H9 (cell line): Measurements from ENCODE around the gene CCDC3. TPM values are rescaled to one million over a fixed set of nuclear protein-coding genes. Genes with fewer than 3 reads are reported as not detected.

Experiments used
- DNase-seq: peaks from one replicate; pipeline ENCODE4 v3.0.0-alpha.2; 2017
- H2AFZ ChIP-seq: one replicate; pipeline ENCODE4 v1.6.1; 2013; ENCODE audit warnings: mild to moderate bottlenecking, low read length, control low read depth, moderate library complexity
- H2AK5ac ChIP-seq: 2 replicates; pipeline ENCODE4 v1.6.1; 2013; ENCODE audit warnings: low read length, control low read depth, mixed read lengths; ENCODE audit not compliant: insufficient read length
- H2BK120ac ChIP-seq: one replicate; pipeline ENCODE4 v1.6.1; 2013; ENCODE audit warnings: low read depth, mild to moderate bottlenecking, low read length, control low read depth, inconsistent platforms; ENCODE audit not compliant: poor library complexity, severe bottlenecking
- H2BK12ac ChIP-seq: 2 replicates; pipeline ENCODE4 v1.6.1; 2013; ENCODE audit warnings: low read length, control low read depth, mixed read lengths, low read depth; ENCODE audit not compliant: insufficient read length
- H2BK15ac ChIP-seq: 2 replicates; pipeline ENCODE4 v1.6.1; 2013; ENCODE audit warnings: low read depth, low read length, control low read depth
- H2BK20ac ChIP-seq: one replicate; pipeline ENCODE4 v1.6.1; 2013; ENCODE audit warnings: low read depth, mild to moderate bottlenecking, low read length, control low read depth, inconsistent platforms; ENCODE audit not compliant: poor library complexity, severe bottlenecking
- H2BK5ac ChIP-seq: 2 replicates; pipeline ENCODE4 v1.6.1; 2013; ENCODE audit warnings: low read length, control low read depth, mixed read lengths; ENCODE audit not compliant: insufficient read length
- H3K14ac ChIP-seq: 2 replicates; pipeline ENCODE4 v1.6.1; 2013; ENCODE audit warnings: low read length, control low read depth; ENCODE audit not compliant: insufficient read depth
- H3K18ac ChIP-seq: 2 replicates; pipeline ENCODE4 v1.6.1; 2013; ENCODE audit warnings: low read depth, mild to moderate bottlenecking, mixed read lengths, low read length, control low read depth; ENCODE audit not compliant: insufficient read length
- H3K23ac ChIP-seq: 2 replicates; pipeline ENCODE4 v1.6.1; 2013; ENCODE audit warnings: low read length, control low read depth, mixed read lengths, low read depth; ENCODE audit not compliant: insufficient read length
- H3K23me2 ChIP-seq: 2 replicates; pipeline ENCODE4 v1.6.1; 2013; ENCODE audit warnings: low read depth, mild to moderate bottlenecking, mixed read lengths, low read length, control low read depth; ENCODE audit not compliant: insufficient read length, poor library complexity, severe bottlenecking
- H3K27ac ChIP-seq: 2 replicates; pipeline ENCODE4 v1.5.1; 2013; ENCODE audit warnings: low read length, control low read depth, mixed read lengths, low read depth; ENCODE audit not compliant: insufficient read length
- H3K27me3 ChIP-seq: 2 replicates; pipeline ENCODE4 v1.6.1; 2013; ENCODE audit warnings: low read length, control low read depth, inconsistent platforms; ENCODE audit not compliant: insufficient read depth
- H3K4ac ChIP-seq: 2 replicates; pipeline ENCODE4 v1.6.1; 2013; ENCODE audit warnings: low read depth, mild to moderate bottlenecking, control low read depth, inconsistent platforms, low read length, moderate library complexity
- H3K4me1 ChIP-seq: 2 replicates; pipeline ENCODE4 v1.6.1; 2013; ENCODE audit warnings: low read length, control low read depth, inconsistent platforms; ENCODE audit not compliant: insufficient read depth
- H3K4me2 ChIP-seq: 2 replicates; pipeline ENCODE4 v1.6.1; 2013; ENCODE audit warnings: low read length, control low read depth, mixed read lengths; ENCODE audit not compliant: insufficient read length, insufficient read depth
- H3K56ac ChIP-seq: 2 replicates; pipeline ENCODE4 v1.6.1; 2013; ENCODE audit warnings: low read depth, mild to moderate bottlenecking, mixed read lengths, low read length, control low read depth; ENCODE audit not compliant: insufficient read length
- H3K79me1 ChIP-seq: 2 replicates; pipeline ENCODE4 v1.6.1; 2013; ENCODE audit warnings: low read depth, mild to moderate bottlenecking, moderate library complexity, low read length, control low read depth, inconsistent platforms; ENCODE audit not compliant: insufficient read depth, poor library complexity, severe bottlenecking
- H3K79me2 ChIP-seq: 2 replicates; pipeline ENCODE4 v1.6.1; 2013; ENCODE audit warnings: low read length, control low read depth, inconsistent platforms; ENCODE audit not compliant: insufficient read depth
- H3K9ac ChIP-seq: 2 replicates; pipeline ENCODE4 v1.6.1; 2013; ENCODE audit warnings: low read length, control low read depth, mixed read lengths; ENCODE audit not compliant: insufficient read length; ENCODE audit errors: extremely low read depth
- H3K9me3 ChIP-seq: one replicate; pipeline ENCODE4 v1.6.1; 2013; ENCODE audit warnings: low read depth, low read length, inconsistent platforms; ENCODE audit not compliant: control insufficient read depth
- H3T11ph ChIP-seq: one replicate; pipeline ENCODE4 v1.6.1; 2013; ENCODE audit warnings: mild to moderate bottlenecking, low read length, control low read depth, inconsistent platforms
- H4K20me1 ChIP-seq: one replicate; pipeline ENCODE4 v1.6.1; 2013; ENCODE audit not compliant: control insufficient read depth, insufficient read length, insufficient read depth
- H4K5ac ChIP-seq: 2 replicates; pipeline ENCODE4 v1.6.1; 2013; ENCODE audit warnings: low read depth, mild to moderate bottlenecking, mixed read lengths, low read length, control low read depth; ENCODE audit not compliant: insufficient read length
- H4K8ac ChIP-seq: replicated peaks from 2 replicates; pipeline ENCODE4 v1.6.1; 2013; ENCODE audit warnings: low read length, control low read depth, mixed read lengths, low read depth; ENCODE audit not compliant: insufficient read length
- H4K91ac ChIP-seq: 2 replicates; pipeline ENCODE4 v1.6.1; 2013; ENCODE audit warnings: low read depth, mild to moderate bottlenecking, moderate library complexity, mixed read lengths, low read length, control low read depth; ENCODE audit not compliant: insufficient read length
- H3K27ac Mint-ChIP-seq, 3 experiments: 2 replicates in 2 of 3; 3 replicates in 1 of 3; pipeline ENCODE4 v1.8.0; 2020 to 2021; ENCODE audit warnings: mixed read lengths in 3 of 3, mild to moderate bottlenecking in 1 of 3, moderate library complexity in 1 of 3
- H3K27me3 Mint-ChIP-seq: 2 replicates; pipeline ENCODE4 v1.8.0; 2021; ENCODE audit warnings: low read depth, mild to moderate bottlenecking, moderate library complexity, mixed read lengths
- H3K36me3 Mint-ChIP-seq, 3 experiments: 2 replicates in 2 of 3; 3 replicates in 1 of 3; pipeline ENCODE4 v1.8.0; 2020 to 2021; ENCODE audit warnings: low read depth in 3 of 3, mixed read lengths in 3 of 3; ENCODE audit not compliant: insufficient read depth in 1 of 3
- H3K4me1 Mint-ChIP-seq, 2 experiments: 2 replicates each; pipeline ENCODE4 v1.8.0; 2020; ENCODE audit warnings: mixed read lengths in 2 of 2
- H3K4me3 Mint-ChIP-seq, 2 experiments: 2 replicates in 1 of 2; 3 replicates in 1 of 2; pipeline ENCODE4 v1.8.0; 2020 to 2021; ENCODE audit warnings: mild to moderate bottlenecking in 2 of 2, mixed read lengths in 2 of 2, moderate library complexity in 1 of 2
- H3K9me3 Mint-ChIP-seq, 2 experiments: 2 replicates in 1 of 2; 3 replicates in 1 of 2; pipeline ENCODE4 v1.8.0; 2020; ENCODE audit warnings: mild to moderate bottlenecking in 2 of 2, mixed read lengths in 2 of 2, moderate library complexity in 1 of 2
- WGBS: extraction: QIAGEN DNeasy Blood & Tissue Kit; methylation state at CpG from one replicate; pipeline ENCODE4 v1.1.7; 2013; ENCODE audit warnings: missing lambda C conversion rate, low lambda C conversion rate, mixed read lengths; ENCODE audit not compliant: insufficient read length; ENCODE audit errors: extremely low coverage; 5-methylcytosine and 5-hydroxymethylcytosine counted together
- total RNA-seq: library from RNA; stranded (reverse); gene quantifications from 2 replicates; pipeline ENCODE4 v1.2.1, GENCODE V29; 2021
- TF ChIP-seq, protein P1 (sequence below): fragments of 200-600 bp; sonication (generic); conservative IDR thresholded peaks from 3 replicates; pipeline ENCODE4 v1.8.0; 2021; ENCODE audit warnings: antibody characterized with exemption, mild to moderate bottlenecking

The CCDC3 gene
- total RNA-seq, 1 experiment from 2014 or later: 2.3 TPM

GRCh38 chr10:12916587-12916986 is 84.9 kb downstream of the CCDC3 start:
- Histone ChIP-seq H2BK15ac (no peak overlapping the region), H3K79me1 (no peaks in the 10 kb centered on the region), H3K4me1 (no peaks in the 10 kb centered on the region), H3K4me2 (no peak overlapping the region), H3K23ac (no peak overlapping the region), H3T11ph (no peak overlapping the region), H3K4ac (no peak overlapping the region), H3K18ac (no peak overlapping the region), H4K20me1 (no peaks in the 10 kb centered on the region), H2BK5ac (no peak overlapping the region), H2AFZ (no peak overlapping the region), H2BK20ac (no peak overlapping the region), H3K23me2 (no peaks in the 10 kb centered on the region), H4K8ac (no peak overlapping the region), H4K91ac (no peak overlapping the region), H4K5ac (no peak overlapping the region), H3K79me2 (no peaks in the 10 kb centered on the region), H3K27me3 (no peaks in the 10 kb centered on the region), H3K27ac (no peak overlapping the region), H3K9me3 (no peaks in the 10 kb centered on the region), H3K14ac (no peak overlapping the region), H3K9ac (no peak overlapping the region), H2BK12ac (no peak overlapping the region), H2AK5ac (no peak overlapping the region), H2BK120ac (no peak overlapping the region), H3K56ac (no peak overlapping the region)
- H3K4me1 Mint-ChIP-seq: no peaks in the 10 kb centered on the region
- DNase-seq: no peak
- H3K36me3 Mint-ChIP-seq: no peaks in the 10 kb centered on the region
- H3K9me3 Mint-ChIP-seq: no peaks in the 10 kb centered on the region
- H3K27ac Mint-ChIP-seq: no peak overlapping the region
- H3K4me3 Mint-ChIP-seq: no peak overlapping the region
- TF ChIP-seq, protein P1, sequence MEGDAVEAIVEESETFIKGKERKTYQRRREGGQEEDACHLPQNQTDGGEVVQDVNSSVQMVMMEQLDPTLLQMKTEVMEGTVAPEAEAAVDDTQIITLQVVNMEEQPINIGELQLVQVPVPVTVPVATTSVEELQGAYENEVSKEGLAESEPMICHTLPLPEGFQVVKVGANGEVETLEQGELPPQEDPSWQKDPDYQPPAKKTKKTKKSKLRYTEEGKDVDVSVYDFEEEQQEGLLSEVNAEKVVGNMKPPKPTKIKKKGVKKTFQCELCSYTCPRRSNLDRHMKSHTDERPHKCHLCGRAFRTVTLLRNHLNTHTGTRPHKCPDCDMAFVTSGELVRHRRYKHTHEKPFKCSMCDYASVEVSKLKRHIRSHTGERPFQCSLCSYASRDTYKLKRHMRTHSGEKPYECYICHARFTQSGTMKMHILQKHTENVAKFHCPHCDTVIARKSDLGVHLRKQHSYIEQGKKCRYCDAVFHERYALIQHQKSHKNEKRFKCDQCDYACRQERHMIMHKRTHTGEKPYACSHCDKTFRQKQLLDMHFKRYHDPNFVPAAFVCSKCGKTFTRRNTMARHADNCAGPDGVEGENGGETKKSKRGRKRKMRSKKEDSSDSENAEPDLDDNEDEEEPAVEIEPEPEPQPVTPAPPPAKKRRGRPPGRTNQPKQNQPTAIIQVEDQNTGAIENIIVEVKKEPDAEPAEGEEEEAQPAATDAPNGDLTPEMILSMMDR: no peak
- no peaks in the 10 kb centered on the region; the same call in 1 of the 2 replicates for H3K27me3 Mint-ChIP-seq
- no CpG with 5 or more reads among the region's 4 CpGs for WGBS
